Ishikawa (cell line): ENCODE data around the gene TP53BP1.

Experiments used
- CEBPB ChIP-seq: IDR thresholded peaks from 2 replicates; pipeline ENCODE4 v1.6.1; 2012
- CREB1 ChIP-seq: IDR thresholded peaks from 2 replicates; pipeline ENCODE4 v1.6.1; 2012; ENCODE audit warnings: low read depth
- EGR1 ChIP-seq: IDR thresholded peaks from 2 replicates; pipeline ENCODE4 v1.6.1; 2012
- EP300 ChIP-seq: IDR thresholded peaks from 2 replicates; pipeline ENCODE4 v1.6.1; 2012; ENCODE audit warnings: borderline replicate concordance
- FOXM1 ChIP-seq: IDR thresholded peaks from 2 replicates; pipeline ENCODE4 v1.6.1; 2012; ENCODE audit warnings: low read depth, borderline replicate concordance
- NFIC ChIP-seq: IDR thresholded peaks from 2 replicates; pipeline ENCODE4 v1.6.1; 2012
- RAD21 ChIP-seq: IDR thresholded peaks from 2 replicates; pipeline ENCODE4 v1.6.1; 2012; ENCODE audit warnings: low read depth
- TAF1 ChIP-seq: IDR thresholded peaks from 2 replicates; pipeline ENCODE4 v1.6.1; 2012; ENCODE audit warnings: low read depth, mild to moderate bottlenecking
- TCF12 ChIP-seq: IDR thresholded peaks from 2 replicates; pipeline ENCODE4 v1.6.1; 2012; ENCODE audit warnings: low read depth
- TEAD4 ChIP-seq: IDR thresholded peaks from 2 replicates; pipeline ENCODE4 v1.6.1; 2012
- YY1 ChIP-seq: IDR thresholded peaks from 2 replicates; pipeline ENCODE4 v1.6.1; 2012; ENCODE audit warnings: low read depth
- ZBTB7A ChIP-seq: IDR thresholded peaks from 2 replicates; pipeline ENCODE4 v1.6.1; 2012; ENCODE audit warnings: low read depth
- TF ChIP-seq, protein P1 (sequence below): IDR thresholded peaks from 2 replicates; pipeline ENCODE4 v1.6.1; 2012; ENCODE audit warnings: low read depth, mild to moderate bottlenecking
- TF ChIP-seq, protein P2 (sequence below): IDR thresholded peaks from 2 replicates; pipeline ENCODE4 v1.6.1; 2012
- TF ChIP-seq, protein P3 (sequence below): IDR thresholded peaks from 2 replicates; pipeline ENCODE4 v1.6.1; 2012

TP53BP1 gene

DNA sequence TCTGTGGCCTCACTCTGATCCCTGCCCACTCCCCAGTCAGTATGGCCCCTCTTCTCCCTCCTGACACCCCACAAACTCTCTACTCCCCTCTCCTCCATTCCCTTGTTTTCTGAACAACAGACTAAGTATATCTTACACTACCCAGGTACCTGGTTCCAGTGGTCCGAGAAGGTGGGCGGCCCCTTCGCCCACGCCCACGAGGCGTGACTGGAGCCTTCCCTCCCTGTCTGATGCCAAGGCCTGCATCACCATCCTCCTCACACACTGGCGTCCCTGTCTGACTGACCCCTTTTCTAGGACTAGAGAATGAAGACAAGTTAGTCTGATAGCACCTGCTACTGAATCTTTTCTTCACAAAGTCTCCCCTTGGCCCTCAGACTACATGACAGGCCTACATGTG is 72.1 kb downstream of the TP53BP1 start:
- TF ChIP-seq, protein P1, sequence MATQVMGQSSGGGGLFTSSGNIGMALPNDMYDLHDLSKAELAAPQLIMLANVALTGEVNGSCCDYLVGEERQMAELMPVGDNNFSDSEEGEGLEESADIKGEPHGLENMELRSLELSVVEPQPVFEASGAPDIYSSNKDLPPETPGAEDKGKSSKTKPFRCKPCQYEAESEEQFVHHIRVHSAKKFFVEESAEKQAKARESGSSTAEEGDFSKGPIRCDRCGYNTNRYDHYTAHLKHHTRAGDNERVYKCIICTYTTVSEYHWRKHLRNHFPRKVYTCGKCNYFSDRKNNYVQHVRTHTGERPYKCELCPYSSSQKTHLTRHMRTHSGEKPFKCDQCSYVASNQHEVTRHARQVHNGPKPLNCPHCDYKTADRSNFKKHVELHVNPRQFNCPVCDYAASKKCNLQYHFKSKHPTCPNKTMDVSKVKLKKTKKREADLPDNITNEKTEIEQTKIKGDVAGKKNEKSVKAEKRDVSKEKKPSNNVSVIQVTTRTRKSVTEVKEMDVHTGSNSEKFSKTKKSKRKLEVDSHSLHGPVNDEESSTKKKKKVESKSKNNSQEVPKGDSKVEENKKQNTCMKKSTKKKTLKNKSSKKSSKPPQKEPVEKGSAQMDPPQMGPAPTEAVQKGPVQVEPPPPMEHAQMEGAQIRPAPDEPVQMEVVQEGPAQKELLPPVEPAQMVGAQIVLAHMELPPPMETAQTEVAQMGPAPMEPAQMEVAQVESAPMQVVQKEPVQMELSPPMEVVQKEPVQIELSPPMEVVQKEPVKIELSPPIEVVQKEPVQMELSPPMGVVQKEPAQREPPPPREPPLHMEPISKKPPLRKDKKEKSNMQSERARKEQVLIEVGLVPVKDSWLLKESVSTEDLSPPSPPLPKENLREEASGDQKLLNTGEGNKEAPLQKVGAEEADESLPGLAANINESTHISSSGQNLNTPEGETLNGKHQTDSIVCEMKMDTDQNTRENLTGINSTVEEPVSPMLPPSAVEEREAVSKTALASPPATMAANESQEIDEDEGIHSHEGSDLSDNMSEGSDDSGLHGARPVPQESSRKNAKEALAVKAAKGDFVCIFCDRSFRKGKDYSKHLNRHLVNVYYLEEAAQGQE = no peak
- no peak for TF ChIP-seq NFIC
- no peak for TF ChIP-seq ZBTB7A
- no peak for TF ChIP-seq CEBPB
- TF ChIP-seq TEAD4 = no peak
- no peak for TF ChIP-seq TCF12
- no peak for TF ChIP-seq EP300
- TF ChIP-seq, protein P2, sequence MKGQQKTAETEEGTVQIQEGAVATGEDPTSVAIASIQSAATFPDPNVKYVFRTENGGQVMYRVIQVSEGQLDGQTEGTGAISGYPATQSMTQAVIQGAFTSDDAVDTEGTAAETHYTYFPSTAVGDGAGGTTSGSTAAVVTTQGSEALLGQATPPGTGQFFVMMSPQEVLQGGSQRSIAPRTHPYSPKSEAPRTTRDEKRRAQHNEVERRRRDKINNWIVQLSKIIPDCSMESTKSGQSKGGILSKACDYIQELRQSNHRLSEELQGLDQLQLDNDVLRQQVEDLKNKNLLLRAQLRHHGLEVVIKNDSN = no peak
- TF ChIP-seq FOXM1 = no peak
- TF ChIP-seq TAF1 = no peak
- TF ChIP-seq EGR1 = no peak
- TF ChIP-seq CREB1 = no peak
- TF ChIP-seq, protein P3, sequence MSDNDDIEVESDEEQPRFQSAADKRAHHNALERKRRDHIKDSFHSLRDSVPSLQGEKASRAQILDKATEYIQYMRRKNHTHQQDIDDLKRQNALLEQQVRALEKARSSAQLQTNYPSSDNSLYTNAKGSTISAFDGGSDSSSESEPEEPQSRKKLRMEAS = no peak
- no peak for TF ChIP-seq RAD21
- no peak for TF ChIP-seq YY1

DNA sequence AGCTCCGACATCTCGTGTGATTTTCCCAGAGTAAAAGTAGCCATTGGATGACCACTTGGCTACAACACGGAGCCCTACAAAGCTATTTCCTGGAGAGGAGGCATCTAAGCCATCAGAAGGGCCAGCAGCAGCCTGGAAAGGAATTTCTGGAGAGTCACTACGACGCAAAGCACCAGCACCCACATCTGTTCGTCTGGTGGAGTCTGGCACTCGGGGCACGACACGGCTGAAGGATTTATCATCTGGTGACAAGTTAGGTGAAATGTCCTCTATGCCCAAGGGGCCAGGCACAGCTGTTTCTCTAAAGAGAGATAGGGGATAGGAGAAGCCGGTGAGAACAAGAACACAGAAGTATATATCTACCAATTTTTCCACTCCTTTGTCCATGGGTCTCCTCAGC is 72.5 kb downstream of the TP53BP1 start:
- TF ChIP-seq CEBPB (no peak), NFIC (no peak), EP300 (no peak), YY1 (no peak), TAF1 (no peak), TCF12 (no peak), FOXM1 (no peak), ZBTB7A (no peak), TEAD4 (no peak), CREB1 (no peak), EGR1 (no peak), RAD21 (no peak)
- TF ChIP-seq, protein P2 = no peak
- TF ChIP-seq, protein P3 = no peak
- TF ChIP-seq, protein P1 = no peak

DNA sequence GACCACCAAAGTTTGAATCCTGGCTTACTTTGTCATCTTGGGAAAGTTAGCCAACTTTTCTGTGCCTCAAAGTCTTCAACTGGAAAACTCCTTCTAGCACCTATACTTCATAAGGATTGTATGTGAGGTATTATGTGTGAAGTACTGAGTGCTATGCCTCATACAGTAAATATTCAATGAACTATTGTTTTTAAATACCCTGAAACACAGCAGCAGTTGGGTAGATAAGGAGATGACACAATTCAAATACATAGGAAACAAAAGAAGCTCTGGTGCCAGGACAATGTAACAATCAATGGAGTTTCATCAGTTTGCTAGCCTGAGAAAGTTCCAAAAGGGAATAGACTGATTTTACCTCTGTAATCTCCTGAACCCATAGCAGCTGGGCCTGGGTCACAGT is 78.8 kb downstream of the TP53BP1 start:
- TF ChIP-seq, protein P3 = no peak
- TF ChIP-seq EP300 = no peak
- TF ChIP-seq TEAD4 = no peak
- TF ChIP-seq, protein P2 = no peak
- TF ChIP-seq CREB1 = no peak
- TF ChIP-seq FOXM1 = no peak
- TF ChIP-seq RAD21 = no peak
- TF ChIP-seq YY1 = no peak
- no peak for TF ChIP-seq NFIC
- no peak for TF ChIP-seq CEBPB

DNA sequence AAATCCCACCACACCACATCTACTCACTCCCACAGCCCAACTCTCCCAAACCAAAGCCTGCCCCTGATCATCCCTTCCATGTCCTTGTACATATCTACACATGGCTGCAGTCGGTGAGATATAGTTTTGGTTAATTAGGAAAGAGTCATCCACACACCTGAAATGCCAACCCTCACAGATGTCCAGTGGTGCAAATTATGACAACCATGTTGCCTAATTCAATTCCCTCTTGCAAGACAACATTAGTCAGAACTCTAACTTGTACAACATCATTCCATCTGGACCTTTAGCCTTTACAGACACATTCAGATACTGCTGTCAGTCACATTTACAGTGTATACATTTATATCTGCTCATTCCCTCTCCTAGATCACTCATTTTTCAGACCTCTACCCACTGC is 80.9 kb downstream of the TP53BP1 start:
- TF ChIP-seq EP300 = no peak
- TF ChIP-seq TAF1 = no peak
- TF ChIP-seq, protein P1 = no peak
- no peak for TF ChIP-seq TEAD4
- no peak for TF ChIP-seq TCF12
- TF ChIP-seq, protein P3 = no peak
- TF ChIP-seq EGR1 = no peak
- no peak for TF ChIP-seq CEBPB
- TF ChIP-seq RAD21 = no peak
- no peak for TF ChIP-seq CREB1
- TF ChIP-seq YY1 = no peak
- TF ChIP-seq FOXM1 = no peak
- TF ChIP-seq, protein P2 = no peak
- no peak for TF ChIP-seq ZBTB7A
- TF ChIP-seq NFIC = no peak
